ENCODE results near the gene NUP35.

DNA sequence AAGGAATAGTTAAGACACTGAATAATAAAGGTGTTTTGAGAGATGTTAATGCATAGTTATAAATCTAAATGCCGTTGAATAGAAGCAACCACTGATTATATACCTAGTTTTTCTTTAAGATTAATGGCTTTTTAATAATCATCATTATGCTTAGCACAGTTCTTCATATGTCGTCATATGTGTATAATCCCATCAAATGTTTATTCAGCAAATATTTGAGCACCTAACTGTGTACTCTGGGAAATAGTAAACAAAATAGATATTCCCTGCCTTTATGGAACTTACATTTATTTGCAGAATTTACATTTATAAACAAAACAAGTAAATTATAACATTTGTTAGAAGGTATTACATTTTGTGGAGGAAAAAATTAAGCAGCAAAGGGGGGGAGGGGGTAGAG lies 9.8 kb downstream of the NUP35 start:
- TF ChIP-seq POLR2A (IDR thresholded peaks at IDR 0.05; ENCODE audit: control extremely low read depth in 1 of 2, low read depth in 2 of 2, low read length in 2 of 2) = no peak
- TF ChIP-seq GABPA (IDR thresholded peaks at IDR 0.05; ENCODE audit: borderline replicate concordance, insufficient read depth, low read length) = no peak
- no peak for TF ChIP-seq SP4 (IDR thresholded peaks at IDR 0.05; ENCODE audit: low read length)
- TF ChIP-seq CREB1 (IDR thresholded peaks at IDR 0.05) = no peak
- no peak for TF ChIP-seq RFX5 (IDR thresholded peaks at IDR 0.05; ENCODE audit: borderline replicate concordance, low read depth, low read length)
- no peak for TF ChIP-seq SP1 (IDR thresholded peaks at IDR 0.05; ENCODE audit: low read depth, low read length)
- TF ChIP-seq, protein P1, sequence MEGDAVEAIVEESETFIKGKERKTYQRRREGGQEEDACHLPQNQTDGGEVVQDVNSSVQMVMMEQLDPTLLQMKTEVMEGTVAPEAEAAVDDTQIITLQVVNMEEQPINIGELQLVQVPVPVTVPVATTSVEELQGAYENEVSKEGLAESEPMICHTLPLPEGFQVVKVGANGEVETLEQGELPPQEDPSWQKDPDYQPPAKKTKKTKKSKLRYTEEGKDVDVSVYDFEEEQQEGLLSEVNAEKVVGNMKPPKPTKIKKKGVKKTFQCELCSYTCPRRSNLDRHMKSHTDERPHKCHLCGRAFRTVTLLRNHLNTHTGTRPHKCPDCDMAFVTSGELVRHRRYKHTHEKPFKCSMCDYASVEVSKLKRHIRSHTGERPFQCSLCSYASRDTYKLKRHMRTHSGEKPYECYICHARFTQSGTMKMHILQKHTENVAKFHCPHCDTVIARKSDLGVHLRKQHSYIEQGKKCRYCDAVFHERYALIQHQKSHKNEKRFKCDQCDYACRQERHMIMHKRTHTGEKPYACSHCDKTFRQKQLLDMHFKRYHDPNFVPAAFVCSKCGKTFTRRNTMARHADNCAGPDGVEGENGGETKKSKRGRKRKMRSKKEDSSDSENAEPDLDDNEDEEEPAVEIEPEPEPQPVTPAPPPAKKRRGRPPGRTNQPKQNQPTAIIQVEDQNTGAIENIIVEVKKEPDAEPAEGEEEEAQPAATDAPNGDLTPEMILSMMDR (IDR thresholded peaks at IDR 0.05; ENCODE audit: control extremely low read depth in 1 of 3, insufficient read depth in 1 of 3, low read depth in 1 of 3, low read length in 3 of 3) = no peak
- TF ChIP-seq FOSL1 (IDR thresholded peaks at IDR 0.05; ENCODE audit: insufficient read depth, low read depth, low read length) = no peak
- TF ChIP-seq JUND (IDR thresholded peaks at IDR 0.05; ENCODE audit: low read length) = no peak
- TF ChIP-seq, protein P2, sequence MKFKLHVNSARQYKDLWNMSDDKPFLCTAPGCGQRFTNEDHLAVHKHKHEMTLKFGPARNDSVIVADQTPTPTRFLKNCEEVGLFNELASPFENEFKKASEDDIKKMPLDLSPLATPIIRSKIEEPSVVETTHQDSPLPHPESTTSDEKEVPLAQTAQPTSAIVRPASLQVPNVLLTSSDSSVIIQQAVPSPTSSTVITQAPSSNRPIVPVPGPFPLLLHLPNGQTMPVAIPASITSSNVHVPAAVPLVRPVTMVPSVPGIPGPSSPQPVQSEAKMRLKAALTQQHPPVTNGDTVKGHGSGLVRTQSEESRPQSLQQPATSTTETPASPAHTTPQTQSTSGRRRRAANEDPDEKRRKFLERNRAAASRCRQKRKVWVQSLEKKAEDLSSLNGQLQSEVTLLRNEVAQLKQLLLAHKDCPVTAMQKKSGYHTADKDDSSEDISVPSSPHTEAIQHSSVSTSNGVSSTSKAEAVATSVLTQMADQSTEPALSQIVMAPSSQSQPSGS (IDR thresholded peaks at IDR 0.05; ENCODE audit: low read length) = no peak
- no peak for TF ChIP-seq TAF1 (IDR thresholded peaks at IDR 0.05; ENCODE audit: low read depth, low read length)
- TF ChIP-seq SIN3A (conservative IDR thresholded peaks at IDR 0.05 in 1 of 2, IDR thresholded peaks at IDR 0.05 in 1 of 2; ENCODE audit: low read depth in 1 of 2, low read length in 2 of 2) = no peak
- TF ChIP-seq, protein P3, sequence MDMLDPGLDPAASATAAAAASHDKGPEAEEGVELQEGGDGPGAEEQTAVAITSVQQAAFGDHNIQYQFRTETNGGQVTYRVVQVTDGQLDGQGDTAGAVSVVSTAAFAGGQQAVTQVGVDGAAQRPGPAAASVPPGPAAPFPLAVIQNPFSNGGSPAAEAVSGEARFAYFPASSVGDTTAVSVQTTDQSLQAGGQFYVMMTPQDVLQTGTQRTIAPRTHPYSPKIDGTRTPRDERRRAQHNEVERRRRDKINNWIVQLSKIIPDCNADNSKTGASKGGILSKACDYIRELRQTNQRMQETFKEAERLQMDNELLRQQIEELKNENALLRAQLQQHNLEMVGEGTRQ (IDR thresholded peaks at IDR 0.05; ENCODE audit: low read length) = no peak
- TF ChIP-seq EZH2 (IDR thresholded peaks at IDR 0.05; ENCODE audit: low read depth, low read length, severe bottlenecking) = no peak

Measured in H1 (cell line).